ENCODE data around the gene PIEZO2.

DNA sequence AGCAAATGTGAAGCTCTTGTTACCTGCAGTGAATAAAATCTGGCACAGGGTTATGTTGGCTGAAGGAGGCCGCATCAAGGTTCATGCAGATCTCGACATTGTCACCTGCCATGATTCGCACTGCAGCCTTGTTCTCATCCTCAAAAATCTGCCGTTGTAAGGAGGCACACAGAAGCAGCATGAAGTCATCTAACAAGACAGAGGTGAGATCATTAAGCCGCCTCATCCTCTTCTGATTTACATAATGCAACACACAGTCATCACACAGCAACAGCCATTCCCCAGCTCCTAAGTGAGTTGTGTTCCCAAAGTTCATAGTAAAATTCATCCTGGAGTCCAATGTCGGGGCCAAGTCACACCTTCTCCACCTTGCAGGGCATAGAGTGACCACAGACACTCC lies 391.4 kb downstream of the PIEZO2 start:
- TF ChIP-seq, protein P1, sequence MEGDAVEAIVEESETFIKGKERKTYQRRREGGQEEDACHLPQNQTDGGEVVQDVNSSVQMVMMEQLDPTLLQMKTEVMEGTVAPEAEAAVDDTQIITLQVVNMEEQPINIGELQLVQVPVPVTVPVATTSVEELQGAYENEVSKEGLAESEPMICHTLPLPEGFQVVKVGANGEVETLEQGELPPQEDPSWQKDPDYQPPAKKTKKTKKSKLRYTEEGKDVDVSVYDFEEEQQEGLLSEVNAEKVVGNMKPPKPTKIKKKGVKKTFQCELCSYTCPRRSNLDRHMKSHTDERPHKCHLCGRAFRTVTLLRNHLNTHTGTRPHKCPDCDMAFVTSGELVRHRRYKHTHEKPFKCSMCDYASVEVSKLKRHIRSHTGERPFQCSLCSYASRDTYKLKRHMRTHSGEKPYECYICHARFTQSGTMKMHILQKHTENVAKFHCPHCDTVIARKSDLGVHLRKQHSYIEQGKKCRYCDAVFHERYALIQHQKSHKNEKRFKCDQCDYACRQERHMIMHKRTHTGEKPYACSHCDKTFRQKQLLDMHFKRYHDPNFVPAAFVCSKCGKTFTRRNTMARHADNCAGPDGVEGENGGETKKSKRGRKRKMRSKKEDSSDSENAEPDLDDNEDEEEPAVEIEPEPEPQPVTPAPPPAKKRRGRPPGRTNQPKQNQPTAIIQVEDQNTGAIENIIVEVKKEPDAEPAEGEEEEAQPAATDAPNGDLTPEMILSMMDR (tag by site-specific recombination; IDR thresholded peaks at IDR 0.05), result no peak
- TF ChIP-seq ZNF146 (tag by site-specific recombination; IDR thresholded peaks at IDR 0.05), result no peak
- TF ChIP-seq, protein P2, sequence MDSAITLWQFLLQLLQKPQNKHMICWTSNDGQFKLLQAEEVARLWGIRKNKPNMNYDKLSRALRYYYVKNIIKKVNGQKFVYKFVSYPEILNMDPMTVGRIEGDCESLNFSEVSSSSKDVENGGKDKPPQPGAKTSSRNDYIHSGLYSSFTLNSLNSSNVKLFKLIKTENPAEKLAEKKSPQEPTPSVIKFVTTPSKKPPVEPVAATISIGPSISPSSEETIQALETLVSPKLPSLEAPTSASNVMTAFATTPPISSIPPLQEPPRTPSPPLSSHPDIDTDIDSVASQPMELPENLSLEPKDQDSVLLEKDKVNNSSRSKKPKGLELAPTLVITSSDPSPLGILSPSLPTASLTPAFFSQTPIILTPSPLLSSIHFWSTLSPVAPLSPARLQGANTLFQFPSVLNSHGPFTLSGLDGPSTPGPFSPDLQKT (IDR thresholded peaks at IDR 0.05; ENCODE audit: borderline replicate concordance, low read depth, low read length), result no peak
- TF ChIP-seq ZNF426 (tag by site-specific recombination; IDR thresholded peaks at IDR 0.05), result no peak
- TF ChIP-seq, protein P3, sequence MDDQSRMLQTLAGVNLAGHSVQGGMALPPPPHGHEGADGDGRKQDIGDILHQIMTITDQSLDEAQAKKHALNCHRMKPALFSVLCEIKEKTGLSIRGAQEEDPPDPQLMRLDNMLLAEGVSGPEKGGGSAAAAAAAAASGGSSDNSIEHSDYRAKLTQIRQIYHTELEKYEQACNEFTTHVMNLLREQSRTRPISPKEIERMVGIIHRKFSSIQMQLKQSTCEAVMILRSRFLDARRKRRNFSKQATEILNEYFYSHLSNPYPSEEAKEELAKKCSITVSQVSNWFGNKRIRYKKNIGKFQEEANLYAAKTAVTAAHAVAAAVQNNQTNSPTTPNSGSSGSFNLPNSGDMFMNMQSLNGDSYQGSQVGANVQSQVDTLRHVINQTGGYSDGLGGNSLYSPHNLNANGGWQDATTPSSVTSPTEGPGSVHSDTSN (CRISPR knock-in tag; IDR thresholded peaks at IDR 0.05), result no peak
- TF ChIP-seq ZNF777 (tag by site-specific recombination; IDR thresholded peaks at IDR 0.05; ENCODE audit: borderline replicate concordance), result no peak
